Lung microvascular endothelial cell (primary cell): Measurements from ENCODE around the gene IL18RAP. TPM values are rescaled to one million over a fixed set of nuclear protein-coding genes. Genes with fewer than 3 reads are reported as not detected.

Experiments
- DNase-seq, 2 donors: peaks; one replicate each; pipeline versions ENCODE4 v3.0.0 to v3.0.0-alpha.2; 2010; ENCODE audit warnings: low read depth in 2 of 2
- total RNA-seq: library from RNA; depleted of rRNA; stranded (reverse); fragments of >200 nt; gene quantifications from 2 replicates; pipeline ENCODE4 v1.2.1, GENCODE V29; 2014

Gene IL18RAP
- total RNA-seq = not detected in 2 replicates

- DNase-seq = no peak
Observed at GRCh38 chr2:102422910-102423309, at the start of gene IL18RAP. IL18RAP (plus strand) TSS chr2:102423160; CDS start chr2:102423278, 118 bp downstream.

DNA sequence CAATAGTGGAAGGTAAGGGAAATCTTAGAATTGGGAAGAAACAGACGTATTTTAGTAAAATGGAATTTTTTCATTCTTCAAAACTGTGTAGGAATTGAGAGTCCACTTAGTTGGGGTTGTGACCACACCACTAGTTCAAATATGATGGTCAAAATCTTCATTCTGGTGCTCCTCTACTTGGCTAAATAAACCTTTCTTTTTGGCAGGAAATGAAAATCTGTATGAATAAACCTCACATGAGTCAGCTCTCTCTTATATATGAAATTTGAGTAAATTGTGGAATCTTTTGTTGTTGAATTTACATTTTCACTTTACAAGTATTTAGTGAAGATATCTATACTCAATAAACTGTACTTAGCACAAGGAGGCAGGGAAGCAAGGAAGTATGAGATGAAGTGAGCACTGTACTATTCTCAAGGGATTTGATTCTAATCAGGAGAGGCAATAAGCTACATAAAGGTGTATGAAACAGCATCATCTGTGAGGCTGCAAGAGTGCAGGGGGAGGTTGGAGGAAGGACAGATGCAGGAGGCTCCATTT, 46.8 kb upstream of the IL18RAP start:
- DNase-seq = no peak

DNA sequence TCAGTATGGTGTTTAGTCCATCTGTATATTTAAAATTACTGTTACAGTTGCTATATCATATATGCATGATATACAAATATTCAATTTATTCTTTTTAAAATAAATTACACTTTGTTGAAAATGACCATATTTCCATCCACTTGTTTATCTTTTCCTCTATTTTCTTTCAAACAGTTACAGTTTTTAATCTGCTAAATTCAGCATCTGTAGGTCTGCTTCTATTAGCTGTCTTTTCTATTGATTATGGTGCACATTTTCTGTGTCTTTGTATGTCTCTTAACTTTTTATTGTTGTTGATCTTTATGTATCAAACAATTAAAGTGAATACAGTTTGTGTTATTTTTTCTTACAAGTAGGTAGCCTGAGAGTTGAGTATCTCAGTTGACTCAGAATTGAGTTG, 39.2 kb upstream of the IL18RAP start:
- no peak for DNase-seq

DNA sequence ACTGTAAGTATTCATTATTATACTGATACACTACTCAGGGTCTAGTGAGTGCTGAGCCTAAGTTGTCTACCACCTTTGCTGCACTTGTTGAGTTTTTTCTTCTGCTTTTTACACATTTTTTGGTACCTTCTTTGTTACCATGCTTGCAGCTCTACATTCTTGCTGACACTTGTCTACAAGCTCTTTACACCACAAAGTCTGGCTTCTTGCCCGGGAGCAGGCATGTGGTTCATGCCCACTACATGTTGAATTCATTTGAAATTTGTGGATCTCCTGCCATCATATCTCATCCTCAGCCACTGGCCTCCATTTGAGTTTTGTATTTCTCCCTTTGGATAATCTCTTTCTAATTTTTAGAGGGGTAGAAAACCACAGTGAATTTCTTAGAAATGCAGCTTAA, 37.4 kb upstream of the IL18RAP start:
- no peak for DNase-seq

DNA sequence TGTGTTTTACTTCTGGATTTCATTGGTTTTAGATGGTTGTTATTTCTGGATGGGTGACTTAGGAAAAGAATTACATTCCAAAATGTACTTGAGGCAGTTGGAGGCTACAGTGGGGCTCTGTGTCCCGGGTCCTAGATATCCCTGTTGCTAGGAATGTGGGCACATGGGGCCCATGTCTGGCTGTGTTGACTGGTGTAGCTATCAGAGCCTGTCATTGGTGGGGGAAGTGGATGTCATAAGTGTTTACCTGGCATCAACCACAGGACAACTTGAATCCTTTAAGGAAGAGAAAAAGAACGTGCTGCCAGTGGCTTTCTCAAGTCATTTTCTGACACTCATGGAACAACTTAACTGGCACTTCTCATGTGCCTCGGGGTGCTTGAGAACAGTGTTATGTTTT, 37.0 kb upstream of the IL18RAP start:
- no peak for DNase-seq

DNA sequence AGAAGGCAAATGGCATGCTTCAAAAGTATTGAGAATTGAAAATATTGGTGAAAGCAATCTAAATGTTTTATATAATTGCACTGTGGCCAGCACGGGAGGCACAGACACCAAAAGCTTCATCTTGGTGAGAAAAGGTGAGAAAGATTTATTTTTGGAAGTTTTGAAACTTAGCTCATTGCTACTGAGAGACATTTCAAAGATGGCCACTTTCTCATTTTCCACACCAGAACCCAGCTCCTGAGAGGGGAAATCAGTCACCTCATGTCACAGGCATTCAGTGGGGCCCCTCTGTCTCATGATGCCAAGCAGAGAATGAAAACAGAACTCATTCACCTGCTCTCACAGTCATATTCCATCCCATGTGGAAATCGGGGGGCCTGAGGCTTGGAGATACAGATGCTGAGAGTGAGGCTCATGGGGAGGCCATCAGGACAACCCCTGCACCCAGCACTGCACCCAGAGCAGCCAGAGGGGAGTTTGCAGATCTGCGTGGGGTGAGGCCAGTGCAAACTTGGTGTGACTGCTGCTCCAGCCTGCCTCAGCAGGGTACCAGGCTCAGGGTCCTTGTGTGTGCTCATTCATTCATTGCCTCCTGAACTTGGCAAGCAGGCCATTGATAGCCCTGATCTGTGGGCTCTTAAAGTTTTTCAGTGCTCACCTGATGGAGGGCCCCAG, 36.0 kb upstream of the IL18RAP start:
- DNase-seq = no peak

GRCh38 chr2:102387763-102388546, 35.0 kb upstream of the IL18RAP start:
- no peak for DNase-seq

- DNase-seq = no peak
Observed at GRCh38 chr2:102391565-102391964, 31.4 kb upstream of the IL18RAP start.

DNA sequence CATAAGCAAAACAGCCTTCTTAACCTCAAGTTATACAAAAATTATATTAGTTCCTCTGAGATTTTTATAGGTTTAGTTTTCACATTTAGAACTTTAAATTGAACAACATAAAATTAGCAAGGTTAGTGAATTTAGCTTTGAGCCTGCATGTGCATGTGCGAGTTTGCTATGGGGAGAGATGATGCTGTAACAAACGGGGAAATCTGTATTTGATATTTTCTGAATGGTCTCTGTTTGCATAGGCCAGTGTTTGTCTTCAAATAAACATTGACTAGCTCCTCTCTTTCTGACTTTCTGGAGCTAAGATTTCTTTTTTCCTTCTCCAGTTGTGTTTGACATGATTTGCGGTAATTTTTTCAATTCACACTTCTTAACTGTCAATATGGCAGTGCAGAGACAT, 30.9 kb upstream of the IL18RAP start:
- no peak for DNase-seq

GRCh38 chr2:102392942-102393341, 30.0 kb upstream of the IL18RAP start:
- no peak for DNase-seq

GRCh38 chr2:102396012-102396411, 26.9 kb upstream of the IL18RAP start:
- no peak for DNase-seq

- no peak for DNase-seq
Observed at GRCh38 chr2:102397209-102397608, 25.8 kb upstream of the IL18RAP start.

DNA sequence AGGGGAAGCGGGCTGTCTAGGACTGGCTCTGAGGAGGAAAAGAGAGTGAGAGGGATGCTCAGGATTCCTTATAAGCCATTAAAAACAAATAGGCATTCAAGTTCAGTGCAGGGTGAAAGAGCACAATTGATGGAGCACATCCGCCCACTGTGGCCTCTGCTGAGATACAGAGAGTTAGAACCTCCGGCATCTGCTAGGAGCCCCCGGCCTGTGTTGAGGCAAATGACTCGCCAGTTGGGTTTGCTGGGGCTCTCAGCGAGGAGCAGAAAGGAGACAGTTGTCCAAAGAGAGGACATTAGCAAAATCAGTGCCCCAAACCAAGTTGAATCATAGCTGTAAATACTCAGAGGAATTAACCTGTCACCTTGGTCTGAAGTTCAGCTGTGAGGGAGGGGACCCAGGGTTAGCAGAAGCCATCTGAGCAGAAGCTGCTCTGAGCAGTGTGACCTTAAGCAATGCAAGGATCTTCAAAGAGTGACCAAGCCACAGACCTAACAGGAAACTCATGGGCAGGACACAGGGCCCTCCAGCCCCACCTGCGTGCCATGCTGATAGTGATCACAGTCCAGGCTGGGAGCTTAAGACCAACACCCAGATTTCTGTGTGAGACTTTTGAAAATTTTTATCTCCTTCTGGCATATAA, 23.3 kb upstream of the IL18RAP start:
- no peak for DNase-seq

DNA sequence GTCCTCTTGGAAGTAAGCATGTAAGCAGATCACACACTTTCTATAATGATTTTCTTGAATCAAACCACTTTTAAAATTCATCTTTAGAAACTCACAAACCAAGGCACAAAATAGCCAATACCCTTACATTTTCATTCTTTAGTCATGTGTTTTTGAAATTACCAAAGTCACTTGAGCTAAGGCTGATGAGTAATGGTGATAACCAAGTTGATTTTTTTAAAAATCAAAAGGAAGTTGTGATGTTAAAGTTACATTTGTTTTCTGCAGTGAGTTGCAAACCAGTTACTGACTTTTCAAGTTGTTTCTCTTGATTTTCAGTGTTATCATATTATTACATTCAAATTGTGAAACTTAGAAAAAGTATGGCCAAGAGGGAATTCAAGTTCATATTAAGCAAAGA, 21.5 kb upstream of the IL18RAP start:
- no peak for DNase-seq

- DNase-seq = no peak
Observed at GRCh38 chr2:102401865-102402264, 21.1 kb upstream of the IL18RAP start.

DNA sequence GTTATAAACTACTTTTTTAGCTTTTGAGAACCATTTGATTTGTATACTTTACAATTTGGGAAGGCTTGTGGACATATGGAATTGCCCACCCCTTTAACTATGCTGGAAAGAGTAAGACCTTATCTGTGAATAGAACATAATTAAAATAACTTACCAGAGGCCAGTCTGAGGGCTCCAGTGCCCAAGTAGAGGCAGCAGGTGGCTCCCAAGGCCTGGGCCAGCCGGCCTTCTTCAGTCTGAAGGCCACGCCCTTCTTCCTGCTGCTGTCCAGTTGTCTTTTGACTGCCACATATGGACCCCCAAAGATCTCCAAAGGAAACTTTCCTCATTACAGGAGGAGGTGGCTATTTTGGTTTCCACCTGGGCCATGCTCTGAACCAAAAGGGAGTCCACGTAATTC, 12.0 kb upstream of the IL18RAP start:
- DNase-seq = no peak

DNA sequence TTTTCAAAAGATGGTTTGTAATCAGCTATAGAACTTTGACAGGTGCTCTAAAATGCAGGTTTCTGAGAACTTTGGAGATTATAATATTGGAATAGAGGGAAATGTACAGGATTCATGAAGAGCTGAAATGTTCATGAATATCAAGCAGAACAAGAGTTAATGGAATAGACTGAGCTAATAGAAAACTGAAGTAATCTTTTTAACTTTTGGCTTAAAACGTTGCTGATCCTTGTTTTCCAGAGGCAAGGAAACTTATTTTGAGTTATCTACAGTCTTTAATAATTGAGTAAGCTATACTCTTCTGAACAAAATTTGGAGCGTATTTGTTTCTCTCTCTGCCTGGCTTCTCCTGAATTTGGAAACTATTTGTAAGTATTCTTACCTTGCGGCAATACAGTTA, 10.8 kb upstream of the IL18RAP start:
- DNase-seq = no peak

DNA sequence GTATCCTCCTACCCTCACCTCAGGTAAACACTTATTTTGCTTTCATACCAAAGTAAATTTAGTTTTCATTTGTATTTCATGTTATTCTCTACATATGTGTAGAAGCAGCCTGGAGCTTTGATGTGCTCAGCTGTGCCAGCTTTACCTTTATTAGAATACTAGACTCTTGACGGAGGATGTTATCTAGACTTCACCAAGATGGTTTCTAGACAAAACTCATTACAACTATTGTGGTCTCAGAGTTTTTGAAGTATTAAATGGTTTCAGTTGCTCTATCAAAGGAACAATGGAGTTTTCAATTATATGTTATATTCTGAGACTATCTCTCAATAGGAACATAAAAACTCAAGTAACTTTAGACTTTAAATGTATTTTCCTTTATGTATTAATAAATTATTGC, 5.0 kb upstream of the IL18RAP start:
- no peak for DNase-seq

DNA sequence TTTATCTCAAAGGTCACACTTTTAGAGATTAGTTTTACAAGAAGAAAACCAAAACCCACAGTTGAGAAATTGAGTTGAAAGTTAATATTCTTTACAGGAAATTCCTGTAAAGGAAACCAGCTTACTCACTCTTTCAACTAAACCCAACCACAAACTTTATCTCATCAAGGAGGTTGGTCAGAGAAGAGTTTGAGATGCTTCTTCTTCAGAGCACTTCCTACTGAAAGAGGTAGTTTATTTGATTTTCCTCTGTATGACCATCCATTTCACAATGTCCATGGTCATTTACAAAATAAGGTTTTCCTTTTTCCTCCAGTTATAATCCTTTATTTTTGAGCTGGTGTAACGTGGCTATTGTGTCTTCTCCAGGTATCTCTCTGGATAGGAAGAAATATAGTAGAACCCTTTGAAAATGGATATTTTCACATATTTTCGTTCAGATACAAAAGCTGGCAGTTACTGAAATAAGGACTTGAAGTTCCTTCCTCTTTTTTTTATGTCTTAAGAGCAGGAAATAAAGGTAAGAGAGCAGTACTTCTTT, 4.5 kb upstream of the IL18RAP start:
- DNase-seq = no peak

- no peak for DNase-seq
Observed at GRCh38 chr2:102420290-102420689, 2.7 kb upstream of the IL18RAP start.

- DNase-seq = no peak
Observed at GRCh38 chr2:102421890-102422759, 835 bp upstream of the IL18RAP start.
